HAP-1 (cell line): ENCODE data around the gene ITGA8.
"Not testable (repeated sequence)": the region's sequence is repeated elsewhere in the genome, so short reads cannot be mapped to it uniquely, and the experiment has no call there.

ENCODE experiments used
- DNase-seq, 2 experiments: peaks; one replicate each; pipeline ENCODE4 v3.0.0-alpha.2; 2016 to 2020; ENCODE audit warnings: low spot score in 2 of 2
- H3K27me3 ChIP-seq: fragments of 250-450 bp; sonication (Bioruptor Pico); 2 replicates; pipeline ENCODE4 v1.5.1; 2020; ENCODE audit warnings: low read depth, mild to moderate bottlenecking, moderate library complexity
- H3K36me3 ChIP-seq: fragments of 250-450 bp; sonication (Bioruptor Pico); replicated peaks from 2 replicates; pipeline ENCODE4 v1.5.1; 2020; ENCODE audit warnings: mild to moderate bottlenecking
- H3K4me1 ChIP-seq: fragments of 250-450 bp; sonication (Bioruptor Pico); 2 replicates; pipeline ENCODE4 v1.5.1; 2020; ENCODE audit warnings: mild to moderate bottlenecking
- H3K4me3 ChIP-seq: fragments of 250-450 bp; sonication (Bioruptor Pico); 2 replicates; pipeline ENCODE4 v1.5.1; 2020; ENCODE audit warnings: mild to moderate bottlenecking, moderate library complexity
- H3K9me3 ChIP-seq: fragments of 250-450 bp; sonication (Bioruptor Pico); 2 replicates; pipeline ENCODE4 v1.5.1; 2020; ENCODE audit warnings: mild to moderate bottlenecking, moderate library complexity
- in situ Hi-C: fragments of 300-500 bp; cut with MboI; formaldehyde crosslinking; loops from 3 replicates; pipeline ENCODE4 v1.14.3; 2020; ENCODE audit warnings: low sequenced_read_pairs, inconsistent platforms, mixed read lengths

ITGA8 gene

GRCh38 chr10:15475439-15475838 is 244.3 kb downstream of the ITGA8 start:
- DNase-seq, H3K9me3 ChIP-seq, H3K27me3 ChIP-seq, in situ Hi-C loops, H3K4me1 ChIP-seq, H3K4me3 ChIP-seq, H3K36me3 ChIP-seq: not testable (repeated sequence)

- Histone ChIP-seq H3K27me3 (peaks cover 4% of the 10 kb centered on the region), H3K4me1 (no peaks in the 10 kb centered on the region), H3K36me3 (no peaks in the 10 kb centered on the region), H3K4me3 (no peak overlapping the region), H3K9me3 (no peaks in the 10 kb centered on the region)
- in situ Hi-C loops, result no loop called here
- DNase-seq, result no peak
Observed at GRCh38 chr10:15474671-15475070, 245.1 kb downstream of the ITGA8 start.

- no peak overlapping the region for H3K4me3 ChIP-seq
- H3K27me3 ChIP-seq, result peaks cover 4% of the 10 kb centered on the region
- no peaks in the 10 kb centered on the region for H3K9me3 ChIP-seq
- in situ Hi-C loops, result no loop called here
- H3K36me3 ChIP-seq, result no peaks in the 10 kb centered on the region
- DNase-seq, result no peak
- H3K4me1 ChIP-seq, result no peaks in the 10 kb centered on the region
Observed at GRCh38 chr10:15473396-15473767, 246.3 kb downstream of the ITGA8 start.

- Histone ChIP-seq H3K4me3 (no peak overlapping the region), H3K9me3 (no peaks in the 10 kb centered on the region), H3K27me3 (peaks cover 4% of the 10 kb centered on the region), H3K36me3 (no peaks in the 10 kb centered on the region), H3K4me1 (no peaks in the 10 kb centered on the region)
- DNase-seq, result no peak
- in situ Hi-C loops, result no loop called here
Observed at GRCh38 chr10:15472431-15473395, 247.0 kb downstream of the ITGA8 start.

- Histone ChIP-seq H3K9me3 (no peaks in the 10 kb centered on the region), H3K4me1 (no peaks in the 10 kb centered on the region), H3K27me3 (peaks cover 4% of the 10 kb centered on the region), H3K36me3 (no peaks in the 10 kb centered on the region), H3K4me3 (no peak overlapping the region)
- in situ Hi-C loops, result no loop called here
- DNase-seq, result no peak
Observed at GRCh38 chr10:15472008-15472407, 247.7 kb downstream of the ITGA8 start.

- in situ Hi-C loops, result no loop called here
- Histone ChIP-seq H3K9me3 (no peaks in the 10 kb centered on the region), H3K4me3 (no peak overlapping the region), H3K36me3 (no peaks in the 10 kb centered on the region), H3K4me1 (no peaks in the 10 kb centered on the region), H3K27me3 (peaks cover 4% of the 10 kb centered on the region)
- DNase-seq, result no peak
Observed at GRCh38 chr10:15469111-15469510, 250.6 kb downstream of the ITGA8 start.

- H3K4me3 ChIP-seq, result no peak overlapping the region
- no peaks in the 10 kb centered on the region for H3K36me3 ChIP-seq
- H3K27me3 ChIP-seq, result 0 out of 2 replicates have a peak, but pooled peaks cover 3% of the 10 kb centered on the region
- H3K9me3 ChIP-seq, result no peaks in the 10 kb centered on the region
- no peak for DNase-seq
- H3K4me1 ChIP-seq, result no peaks in the 10 kb centered on the region
- in situ Hi-C loops, result no loop called here
Observed at GRCh38 chr10:15464381-15464780, 255.3 kb downstream of the ITGA8 start.
